ENCODE measurements around the gene TRMT5.

Gene TRMT5, protein sequence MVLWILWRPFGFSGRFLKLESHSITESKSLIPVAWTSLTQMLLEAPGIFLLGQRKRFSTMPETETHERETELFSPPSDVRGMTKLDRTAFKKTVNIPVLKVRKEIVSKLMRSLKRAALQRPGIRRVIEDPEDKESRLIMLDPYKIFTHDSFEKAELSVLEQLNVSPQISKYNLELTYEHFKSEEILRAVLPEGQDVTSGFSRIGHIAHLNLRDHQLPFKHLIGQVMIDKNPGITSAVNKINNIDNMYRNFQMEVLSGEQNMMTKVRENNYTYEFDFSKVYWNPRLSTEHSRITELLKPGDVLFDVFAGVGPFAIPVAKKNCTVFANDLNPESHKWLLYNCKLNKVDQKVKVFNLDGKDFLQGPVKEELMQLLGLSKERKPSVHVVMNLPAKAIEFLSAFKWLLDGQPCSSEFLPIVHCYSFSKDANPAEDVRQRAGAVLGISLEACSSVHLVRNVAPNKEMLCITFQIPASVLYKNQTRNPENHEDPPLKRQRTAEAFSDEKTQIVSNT

GRCh38 chr14:60980811-60981632, at the start of gene TRMT5, which contains the start of gene SLC38A6:
Gene TRMT5 (minus strand): TSS chr14:60981079. CDS start chr14:60980973, 106 bp downstream.
Gene SLC38A6 (plus strand): TSS chr14:60981245. CDS start chr14:60981278, 33 bp downstream.
- DNase-seq = peak; percentile 57 to 95 (median 89)

GRCh38 chr14:61026526-61026925, 45.6 kb upstream of the TRMT5 start:
- DNase-seq = no peak

DNA sequence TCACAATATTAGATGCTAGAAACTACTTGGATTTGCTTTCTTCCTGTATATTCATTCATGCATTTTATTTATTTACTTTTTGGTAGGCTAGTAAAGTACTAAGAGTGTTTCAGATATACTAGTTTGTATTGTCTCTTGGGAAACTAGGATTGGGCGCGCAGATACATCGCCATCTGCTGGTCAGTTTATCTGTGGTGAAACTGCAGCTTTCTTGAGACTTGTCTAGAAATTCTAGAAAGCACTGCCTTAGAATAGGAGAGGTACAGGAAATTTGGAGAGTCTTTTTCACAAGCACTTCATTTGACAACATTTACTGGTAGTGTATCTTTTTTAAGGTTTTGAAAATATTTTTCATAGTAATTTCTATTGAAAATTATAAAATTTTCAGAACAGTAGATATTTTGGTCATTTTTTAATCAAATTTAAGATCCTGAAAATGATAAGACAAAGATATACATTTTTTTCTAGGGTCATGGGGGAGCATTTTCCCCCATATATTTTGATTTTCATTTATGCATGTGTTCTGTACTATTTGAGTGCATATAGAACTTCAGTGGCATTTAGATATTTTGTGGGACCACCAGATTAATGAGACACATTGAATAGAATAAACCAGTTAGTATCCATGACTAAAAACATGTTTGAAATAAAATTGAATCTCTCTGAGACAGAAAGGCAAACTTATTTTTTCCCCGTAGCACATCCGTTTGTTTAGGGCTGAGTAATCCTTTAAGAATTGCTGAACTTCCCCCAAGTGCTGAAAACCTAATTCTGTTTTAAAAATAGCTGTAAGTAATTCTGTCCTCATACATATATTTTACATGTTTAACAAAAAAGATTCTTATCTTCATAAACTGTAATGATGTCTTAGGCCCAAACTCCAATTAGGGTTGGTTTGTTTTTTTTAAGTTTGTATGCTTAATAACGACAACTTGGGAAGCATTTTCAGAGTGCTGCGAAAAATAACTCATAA, 44.7 kb upstream of the TRMT5 start:
- DNase-seq = peak in 31 of 56 donors; percentile 1 to 75 (median 10)

DNA sequence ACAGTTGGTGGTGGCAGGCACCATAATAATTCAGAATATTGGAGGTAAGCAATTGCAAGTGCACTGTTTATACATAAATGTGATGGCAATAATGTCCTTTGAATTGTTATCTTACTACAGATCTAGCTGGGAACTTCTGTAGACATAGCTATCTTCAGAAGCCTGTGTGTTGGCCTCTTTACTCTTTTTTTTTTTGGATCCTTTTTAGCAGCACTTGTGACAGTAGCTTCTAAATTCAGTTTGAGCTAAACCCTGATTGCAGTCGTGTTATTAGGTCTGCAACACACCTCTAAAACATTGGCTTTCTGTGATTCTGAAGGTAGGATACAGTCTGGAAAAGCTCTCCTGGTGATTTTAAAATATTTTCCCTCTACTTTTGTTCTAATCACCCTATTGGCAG, 38.7 kb upstream of the TRMT5 start:
- no peak for DNase-seq

- DNase-seq = no peak
Observed at GRCh38 chr14:61003571-61003970, 22.7 kb upstream of the TRMT5 start.

GRCh38 chr14:60999536-60999935, 18.7 kb upstream of the TRMT5 start:
- DNase-seq = no peak

GRCh38 chr14:60998617-60999016, 17.7 kb upstream of the TRMT5 start:
- no peak for DNase-seq

- no peak for DNase-seq
Observed at GRCh38 chr14:60989599-60989998, 8.7 kb upstream of the TRMT5 start.

DNA sequence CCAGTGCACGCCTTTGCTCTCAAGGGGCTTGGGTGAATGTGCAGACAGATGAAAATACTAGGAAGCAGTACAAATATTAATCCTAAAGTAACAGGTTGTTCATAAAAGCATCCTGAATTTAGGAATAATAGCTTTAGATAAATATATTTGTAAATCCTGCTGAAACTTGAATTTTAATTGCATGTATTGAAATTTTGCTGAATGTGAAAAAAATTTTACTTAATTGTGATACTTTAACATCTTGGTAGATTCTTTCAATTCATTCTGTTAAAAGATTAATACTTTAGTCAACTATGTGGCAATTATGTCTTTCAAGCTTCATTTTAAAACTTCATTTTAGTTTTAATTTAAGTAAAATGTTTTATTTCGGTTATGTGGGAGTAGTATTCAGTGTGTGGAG, 5.6 kb upstream of the TRMT5 start:
- DNase-seq = no peak

DNA sequence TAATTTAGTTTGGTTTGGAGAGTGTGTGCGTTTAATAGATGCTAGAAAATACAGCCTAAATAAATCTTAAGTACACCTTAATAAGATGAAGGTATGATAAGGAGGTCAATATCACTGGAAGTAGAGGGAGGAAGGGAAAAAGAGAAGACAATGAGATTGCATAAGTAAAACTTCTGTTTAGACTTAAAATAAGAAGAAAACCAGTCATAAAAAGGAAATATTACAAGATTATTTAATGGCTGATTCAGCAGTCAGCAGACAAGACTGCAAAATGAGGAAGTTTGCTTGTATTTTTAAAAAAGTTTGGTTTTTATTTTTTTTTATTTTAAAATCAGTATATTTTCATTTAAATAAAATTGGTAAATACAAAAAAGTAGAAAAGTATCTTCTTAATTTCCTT, 3.3 kb upstream of the TRMT5 start:
- no peak for DNase-seq

- DNase-seq = peak in 1 of 56 donors; percentile 3
Observed at GRCh38 chr14:60981633-60982455, 965 bp upstream of the TRMT5 start.

GRCh38 chr14:60977847-60978246, 3.0 kb downstream of the TRMT5 start:
- DNase-seq = no peak

GRCh38 chr14:60975551-60975950, 5.3 kb downstream of the TRMT5 start:
- DNase-seq = no peak

DNA sequence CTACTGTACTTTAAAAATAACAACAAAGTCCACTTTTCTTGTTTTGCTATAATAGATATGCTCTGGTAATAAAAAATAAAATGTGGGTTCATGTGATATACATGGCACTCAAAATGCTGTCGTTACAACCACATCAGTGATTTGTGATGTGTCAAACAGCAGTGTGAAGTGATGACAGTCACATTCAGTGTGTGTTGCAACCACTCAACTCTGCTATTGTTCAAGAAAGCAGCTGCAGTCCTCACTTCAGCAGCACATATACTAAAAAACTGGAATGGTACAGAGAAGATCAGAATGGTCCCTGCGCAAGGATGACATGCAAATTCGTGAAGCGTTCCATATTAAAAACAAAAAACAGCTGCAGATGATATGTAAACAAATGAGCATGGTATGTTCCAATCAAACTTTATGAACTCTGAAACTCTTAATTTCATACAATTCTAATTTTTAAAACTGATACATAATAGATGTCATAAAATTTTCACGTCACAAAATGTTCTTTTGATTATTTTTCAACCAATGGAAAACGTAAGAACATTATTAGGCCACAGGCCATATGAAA, 6.7 kb downstream of the TRMT5 start:
- no peak for DNase-seq

DNA sequence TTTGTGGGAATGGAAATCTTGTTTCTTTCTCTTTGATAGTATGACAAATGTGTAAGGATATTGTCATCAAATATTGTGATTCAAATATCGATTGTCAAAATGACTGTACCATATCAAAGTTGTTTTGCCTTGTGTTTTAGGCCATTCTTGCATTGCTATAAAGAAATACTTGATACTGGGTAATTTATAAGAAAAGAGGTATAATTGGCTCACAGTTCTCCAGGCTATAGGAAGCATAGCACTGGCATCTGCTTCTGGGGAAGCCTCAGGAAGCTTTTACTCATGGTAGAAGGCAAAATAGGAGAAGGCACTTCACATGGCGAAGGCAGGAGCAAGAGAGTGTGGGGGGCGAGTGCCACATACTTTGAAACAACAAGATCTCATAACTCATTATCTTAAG, 7.8 kb downstream of the TRMT5 start:
- DNase-seq = no peak

GRCh38 chr14:60972295-60972694, 8.6 kb downstream of the TRMT5 start:
- DNase-seq = no peak

- no peak for DNase-seq
Observed at GRCh38 chr14:60971271-60971670, 9.6 kb downstream of the TRMT5 start.

DNA sequence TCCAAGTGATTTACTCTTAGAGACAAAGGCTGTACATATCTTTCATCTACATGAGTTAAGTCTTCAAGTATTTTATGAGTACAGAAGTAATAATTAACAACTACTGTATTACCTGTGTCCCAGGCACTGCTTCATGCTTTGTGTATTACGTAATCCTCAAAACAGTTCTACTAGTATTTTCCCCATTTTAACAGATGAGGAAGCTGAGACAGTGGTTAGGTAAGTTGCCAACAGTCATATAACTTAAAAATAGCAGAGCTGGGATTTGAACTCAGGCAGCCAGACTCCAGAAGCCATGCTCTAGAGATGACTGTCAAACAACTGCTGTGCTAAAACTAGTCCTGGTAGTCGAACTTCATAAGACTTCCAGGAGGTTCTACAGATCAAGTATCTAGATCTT, 10.7 kb downstream of the TRMT5 start:
- DNase-seq = no peak

DNA sequence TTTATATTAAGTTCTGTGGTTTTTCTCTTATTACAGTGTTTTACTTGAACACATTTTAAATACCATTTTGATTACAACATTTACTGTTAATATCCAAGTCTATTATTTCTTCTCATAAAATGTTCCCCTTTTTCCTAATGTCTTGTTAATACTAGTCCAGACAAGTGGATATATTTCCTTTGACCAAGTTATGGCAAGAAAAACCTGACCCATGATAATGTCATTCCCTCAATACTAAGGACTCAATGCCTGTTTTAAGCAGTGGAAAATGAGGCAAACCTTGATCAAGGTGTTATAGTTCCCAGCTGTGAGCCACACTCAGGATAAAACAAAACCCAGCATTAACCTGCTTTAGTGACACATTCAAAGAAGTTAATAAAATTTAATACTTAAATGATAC, 12.2 kb downstream of the TRMT5 start:
- DNase-seq = no peak

DNA sequence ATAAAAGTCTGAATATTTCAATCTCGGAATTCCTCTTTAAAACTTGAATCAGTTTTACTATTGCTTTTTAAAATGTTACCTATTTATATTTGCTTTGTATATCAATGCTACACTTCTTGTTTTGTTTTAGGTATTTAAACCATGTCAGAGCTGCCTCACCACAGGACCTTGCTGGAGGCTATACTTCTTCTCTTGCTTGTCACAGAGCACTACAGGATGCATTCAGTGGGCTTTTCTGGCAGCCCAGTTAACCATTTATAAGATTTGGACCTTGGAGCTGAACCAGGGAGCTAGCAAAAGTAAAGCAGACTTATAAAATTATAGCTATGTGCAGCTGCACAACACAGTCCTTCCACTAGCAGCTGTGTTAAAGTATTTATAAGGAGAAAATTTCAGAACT, 12.8 kb downstream of the TRMT5 start:
- no peak for DNase-seq

All from amygdala (tissue), 56 donors.